Keratinocyte (primary cell): ENCODE measurements around the gene HCCS.

Experiments used
- CTCF ChIP-seq, 3 experiments: IDR thresholded peaks in 1 of 3; conservative IDR thresholded peaks in 1 of 3; optimal IDR thresholded peaks in 1 of 3; 2 replicates in 2 of 3; 3 replicates in 1 of 3; pipeline versions ENCODE3 to v1.5.1; 2011; ENCODE audit warnings: low read length in 3 of 3, mild to moderate bottlenecking in 3 of 3, moderate library complexity in 2 of 3, control low read depth in 1 of 3, inconsistent platforms in 1 of 3; ENCODE audit not compliant: insufficient read depth in 2 of 3; ENCODE audit errors: extremely low read depth in 1 of 3
- EZH2 ChIP-seq: IDR thresholded peaks from one replicate; pipeline ENCODE4 v1.6.1; 2012; ENCODE audit warnings: inconsistent platforms, mild to moderate bottlenecking, low read length, moderate library complexity

GRCh38 chrX:11111947-11112346, 815 bp downstream of the HCCS start:
- TF ChIP-seq CTCF (optimal IDR thresholded peaks at IDR 0.05 in 1 of 3, IDR thresholded peaks at IDR 0.05 in 1 of 3, conservative IDR thresholded peaks at IDR 0.05 in 1 of 3; ENCODE audit: extremely low read depth in 1 of 3, insufficient read depth in 2 of 3, low read length in 3 of 3) (no peak), EZH2 (no peak)
